ENCODE measurements around the gene BST1. TPM values are rescaled to one million over a fixed set of nuclear protein-coding genes. Genes with fewer than 3 reads are reported as not detected.

BST1 gene, protein sequence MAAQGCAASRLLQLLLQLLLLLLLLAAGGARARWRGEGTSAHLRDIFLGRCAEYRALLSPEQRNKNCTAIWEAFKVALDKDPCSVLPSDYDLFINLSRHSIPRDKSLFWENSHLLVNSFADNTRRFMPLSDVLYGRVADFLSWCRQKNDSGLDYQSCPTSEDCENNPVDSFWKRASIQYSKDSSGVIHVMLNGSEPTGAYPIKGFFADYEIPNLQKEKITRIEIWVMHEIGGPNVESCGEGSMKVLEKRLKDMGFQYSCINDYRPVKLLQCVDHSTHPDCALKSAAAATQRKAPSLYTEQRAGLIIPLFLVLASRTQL
- total RNA-seq (ENCODE audit: unreplicated experiment): not detected
- long read RNA-seq: 0 reads

DNA sequence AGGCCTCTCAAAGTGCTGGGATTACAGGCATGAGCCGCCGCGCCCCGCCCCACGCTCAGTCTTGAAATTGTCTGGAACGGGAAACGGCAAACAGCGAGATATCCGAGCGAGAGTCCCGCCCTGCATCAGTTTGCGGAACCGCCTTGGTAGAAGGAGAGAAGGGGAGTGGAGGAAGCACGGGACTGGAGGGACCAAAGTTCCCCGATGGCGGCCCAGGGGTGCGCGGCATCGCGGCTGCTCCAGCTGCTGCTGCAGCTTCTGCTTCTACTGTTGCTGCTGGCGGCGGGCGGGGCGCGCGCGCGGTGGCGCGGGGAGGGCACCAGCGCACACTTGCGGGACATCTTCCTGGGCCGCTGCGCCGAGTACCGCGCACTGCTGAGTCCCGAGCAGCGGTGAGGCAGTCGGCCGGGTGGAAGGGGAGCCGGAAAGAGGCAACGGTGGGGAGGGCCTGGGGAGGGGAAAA lies at the start of gene BST1:
TSS of gene BST1 (plus strand) at position 125 of the 463 bp plus-strand sequence. CDS start at position 205, 80 bp downstream.
- H3K36me3 Mint-ChIP-seq (ENCODE audit: unreplicated experiment): peaks cover 13% of the 10 kb centered on the region
- peak; percentile 43 for DNase-seq
- H3K27ac Mint-ChIP-seq (ENCODE audit: unreplicated experiment): no peak within 1 kb of the TSS
- no peaks in the 10 kb centered on the region for H3K4me1 Mint-ChIP-seq (ENCODE audit: low read depth, unreplicated experiment)
- H3K4me3 Mint-ChIP-seq (ENCODE audit: unreplicated experiment): peak within 1 kb of the TSS; percentile 82
- peaks cover 5% of the 10 kb centered on the region for H3K9me3 Mint-ChIP-seq (ENCODE audit: unreplicated experiment)
- TF ChIP-seq, protein P1, sequence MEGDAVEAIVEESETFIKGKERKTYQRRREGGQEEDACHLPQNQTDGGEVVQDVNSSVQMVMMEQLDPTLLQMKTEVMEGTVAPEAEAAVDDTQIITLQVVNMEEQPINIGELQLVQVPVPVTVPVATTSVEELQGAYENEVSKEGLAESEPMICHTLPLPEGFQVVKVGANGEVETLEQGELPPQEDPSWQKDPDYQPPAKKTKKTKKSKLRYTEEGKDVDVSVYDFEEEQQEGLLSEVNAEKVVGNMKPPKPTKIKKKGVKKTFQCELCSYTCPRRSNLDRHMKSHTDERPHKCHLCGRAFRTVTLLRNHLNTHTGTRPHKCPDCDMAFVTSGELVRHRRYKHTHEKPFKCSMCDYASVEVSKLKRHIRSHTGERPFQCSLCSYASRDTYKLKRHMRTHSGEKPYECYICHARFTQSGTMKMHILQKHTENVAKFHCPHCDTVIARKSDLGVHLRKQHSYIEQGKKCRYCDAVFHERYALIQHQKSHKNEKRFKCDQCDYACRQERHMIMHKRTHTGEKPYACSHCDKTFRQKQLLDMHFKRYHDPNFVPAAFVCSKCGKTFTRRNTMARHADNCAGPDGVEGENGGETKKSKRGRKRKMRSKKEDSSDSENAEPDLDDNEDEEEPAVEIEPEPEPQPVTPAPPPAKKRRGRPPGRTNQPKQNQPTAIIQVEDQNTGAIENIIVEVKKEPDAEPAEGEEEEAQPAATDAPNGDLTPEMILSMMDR (IDR thresholded peaks at IDR 0.05; ENCODE audit: partially characterized antibody, unreplicated experiment): no peak
- peaks cover 21% of the 10 kb centered on the region for H3K27me3 Mint-ChIP-seq (ENCODE audit: unreplicated experiment)

- no peak for DNase-seq
- TF ChIP-seq, protein P1 (IDR thresholded peaks at IDR 0.05; ENCODE audit: partially characterized antibody, unreplicated experiment): no peak
- peak overlapping the region; percentile 94 for H3K4me3 Mint-ChIP-seq (ENCODE audit: unreplicated experiment)
- H3K9me3 Mint-ChIP-seq (ENCODE audit: unreplicated experiment): peaks cover 6% of the 10 kb centered on the region
- H3K36me3 Mint-ChIP-seq (ENCODE audit: unreplicated experiment): no peaks in the 10 kb centered on the region
- H3K27me3 Mint-ChIP-seq (ENCODE audit: unreplicated experiment): peaks cover 11% of the 10 kb centered on the region
- peaks cover 20% of the 10 kb centered on the region for H3K4me1 Mint-ChIP-seq (ENCODE audit: low read depth, unreplicated experiment)
- H3K27ac Mint-ChIP-seq (ENCODE audit: unreplicated experiment): peak overlapping the region; percentile 93
Measured at GRCh38 chr4:15653420-15653819, 49.4 kb upstream of the BST1 start.

GRCh38 chr4:15653864-15654592 lies 48.8 kb upstream of the BST1 start:
- DNase-seq: no peak
- Mint-ChIP-seq H3K27ac (ENCODE audit: unreplicated experiment) (peak overlapping the region; percentile 93), H3K4me1 (ENCODE audit: low read depth, unreplicated experiment) (peaks cover 20% of the 10 kb centered on the region)

GRCh38 chr4:15654593-15655222 lies 48.2 kb upstream of the BST1 start:
- peak overlapping the region; percentile 93 for H3K27ac Mint-ChIP-seq (ENCODE audit: unreplicated experiment)
- TF ChIP-seq, protein P1 (IDR thresholded peaks at IDR 0.05; ENCODE audit: partially characterized antibody, unreplicated experiment): no peak
- peaks cover 6% of the 10 kb centered on the region for H3K9me3 Mint-ChIP-seq (ENCODE audit: unreplicated experiment)
- peaks cover 11% of the 10 kb centered on the region for H3K27me3 Mint-ChIP-seq (ENCODE audit: unreplicated experiment)
- H3K4me1 Mint-ChIP-seq (ENCODE audit: low read depth, unreplicated experiment): peaks cover 20% of the 10 kb centered on the region
- H3K4me3 Mint-ChIP-seq (ENCODE audit: unreplicated experiment): peak overlapping the region; percentile 94
- H3K36me3 Mint-ChIP-seq (ENCODE audit: unreplicated experiment): no peaks in the 10 kb centered on the region
- DNase-seq: peak; percentile 65

More at GRCh38 chr4:15653864-15654592, 48.8 kb upstream of the BST1 start:
- TF ChIP-seq, protein P1 (IDR thresholded peaks at IDR 0.05; ENCODE audit: partially characterized antibody, unreplicated experiment): no peak
- Mint-ChIP-seq H3K4me3 (ENCODE audit: unreplicated experiment) (peak overlapping the region; percentile 94), H3K9me3 (ENCODE audit: unreplicated experiment) (peaks cover 6% of the 10 kb centered on the region), H3K27me3 (ENCODE audit: unreplicated experiment) (peaks cover 11% of the 10 kb centered on the region), H3K36me3 (ENCODE audit: unreplicated experiment) (no peaks in the 10 kb centered on the region)
